ENCODE data around the gene PARVG. TPM values are rescaled to one million over a fixed set of nuclear protein-coding genes. Genes with fewer than 3 reads are reported as not detected.

The PARVG gene
- total and polyA plus RNA-seq, 3 experiments from 2014 or later, result 56.0 to 94.4 (median 57.4) TPM

GRCh38 chr22:44188316-44188715, 7.6 kb downstream of the PARVG start:
- Histone ChIP-seq H3K4me3 (ENCODE audit: low read length) (no peak overlapping the region), H3K9me3 (ENCODE audit: low read length) (no peaks in the 10 kb centered on the region), H3K27me3 (ENCODE audit: insufficient read depth, low read length, poor library complexity, severe bottlenecking) (no peaks in the 10 kb centered on the region), H3K36me3 (ENCODE audit: insufficient read depth, low read length) (peaks cover 17% of the 10 kb centered on the region), H3K4me1 (ENCODE audit: insufficient read depth, low read length) (peaks cover 28% of the 10 kb centered on the region), H3K27ac (ENCODE audit: low read depth, low read length) (no peak overlapping the region)
- peaks cover 0 to 41% (median 4%) of the 10 kb centered on the region in 3 donors for H3K36me3 Mint-ChIP-seq
- no peak for DNase-seq
- H3K4me3 Mint-ChIP-seq, result no peak overlapping the region
- peaks cover 19 to 50% (median 21%) of the 10 kb centered on the region in 3 donors for H3K4me1 Mint-ChIP-seq
- H3K27me3 Mint-ChIP-seq, result no peaks in the 10 kb centered on the region
- ChIA-PET POLR2A (no interaction called here), CTCF (no interaction called here)
- peak overlapping the region in 1 of 8 donors; percentile 12 for H3K27ac Mint-ChIP-seq
- no peaks in the 10 kb centered on the region for H3K9me3 Mint-ChIP-seq

- CTCF ChIA-PET, result no interaction called here
- no peaks in the 10 kb centered on the region for H3K9me3 ChIP-seq (ENCODE audit: low read length)
- no peaks in the 10 kb centered on the region for H3K9me3 Mint-ChIP-seq
- no peaks in the 10 kb centered on the region for H3K27me3 Mint-ChIP-seq
- H3K27me3 ChIP-seq (ENCODE audit: insufficient read depth, low read length, poor library complexity, severe bottlenecking), result no peaks in the 10 kb centered on the region
- peaks cover 29% of the 10 kb centered on the region for H3K4me1 ChIP-seq (ENCODE audit: insufficient read depth, low read length)
- no peak for DNase-seq
- H3K36me3 Mint-ChIP-seq, result peaks cover 0 to 42% (median 7%) of the 10 kb centered on the region in 3 donors
- peak overlapping the region in 2 of 8 donors; percentile 29 to 36 for H3K27ac Mint-ChIP-seq
- H3K4me3 Mint-ChIP-seq, result no peak overlapping the region
- no peak overlapping the region for H3K4me3 ChIP-seq (ENCODE audit: low read length)
- H3K27ac ChIP-seq (ENCODE audit: low read depth, low read length), result no peak overlapping the region
- H3K36me3 ChIP-seq (ENCODE audit: insufficient read depth, low read length), result peaks cover 11% of the 10 kb centered on the region
- POLR2A ChIA-PET, result no interaction called here
- H3K4me1 Mint-ChIP-seq, result peaks cover 24 to 50% (median 25%) of the 10 kb centered on the region in 3 donors
These were observed 8.4 kb downstream of the PARVG start for GRCh38 chr22:44188986-44189630.

- H3K27me3 ChIP-seq (ENCODE audit: insufficient read depth, low read length, poor library complexity, severe bottlenecking), result no peaks in the 10 kb centered on the region
- H3K4me1 ChIP-seq (ENCODE audit: insufficient read depth, low read length), result peaks cover 35% of the 10 kb centered on the region
- Mint-ChIP-seq H3K4me3 (no peak overlapping the region), H3K9me3 (no peaks in the 10 kb centered on the region), H3K27me3 (no peaks in the 10 kb centered on the region), H3K36me3 (peaks cover 6 to 44% (median 13%) of the 10 kb centered on the region in 3 donors), H3K27ac (peak overlapping the region in 2 of 8 donors; percentile 43 to 51), H3K4me1 (peaks cover 27 to 49% (median 30%) of the 10 kb centered on the region in 3 donors)
- no peak overlapping the region for H3K27ac ChIP-seq (ENCODE audit: low read depth, low read length)
- peak in 1 of 5 donors; percentile 41 for DNase-seq
- no peak overlapping the region for H3K4me3 ChIP-seq (ENCODE audit: low read length)
- ChIA-PET POLR2A (interaction anchor here (1.3 kb wide), 1 partner anchor 9 kb away, joined by 3 read pairs; no protein-coding TSS in a partner anchor), CTCF (no interaction called here)
- no peaks in the 10 kb centered on the region for H3K9me3 ChIP-seq (ENCODE audit: low read length)
- peaks cover 5% of the 10 kb centered on the region for H3K36me3 ChIP-seq (ENCODE audit: insufficient read depth, low read length)
These were observed 9.8 kb downstream of the PARVG start for GRCh38 chr22:44190381-44190976.

GRCh38 chr22:44191036-44191454, 10.3 kb downstream of the PARVG start:
- Histone ChIP-seq H3K36me3 (ENCODE audit: insufficient read depth, low read length) (peaks cover 5% of the 10 kb centered on the region), H3K27me3 (ENCODE audit: insufficient read depth, low read length, poor library complexity, severe bottlenecking) (no peaks in the 10 kb centered on the region), H3K9me3 (ENCODE audit: low read length) (no peaks in the 10 kb centered on the region), H3K27ac (ENCODE audit: low read depth, low read length) (no peak overlapping the region), H3K4me3 (ENCODE audit: low read length) (no peak overlapping the region), H3K4me1 (ENCODE audit: insufficient read depth, low read length) (peaks cover 35% of the 10 kb centered on the region)
- Mint-ChIP-seq H3K4me3 (no peak overlapping the region), H3K27ac (peak overlapping the region in 1 of 8 donors; percentile 70), H3K27me3 (no peaks in the 10 kb centered on the region), H3K4me1 (peaks cover 27 to 48% (median 30%) of the 10 kb centered on the region in 3 donors), H3K9me3 (no peaks in the 10 kb centered on the region), H3K36me3 (peaks cover 6 to 41% (median 13%) of the 10 kb centered on the region in 3 donors)
- ChIA-PET POLR2A (no interaction called here), CTCF (interaction anchor here (0.7 kb wide), 1 partner anchor 37 kb away, joined by 3 read pairs; no protein-coding TSS in a partner anchor)
- peak in 1 of 5 donors; percentile 47 for DNase-seq

GRCh38 chr22:44192098-44192815, 11.5 kb downstream of the PARVG start:
- DNase-seq, result peak in 4 of 5 donors; percentile 21 to 60 (median 44)
- Mint-ChIP-seq H3K4me3 (no peak overlapping the region), H3K4me1 (peaks cover 27 to 45% (median 30%) of the 10 kb centered on the region in 3 donors), H3K9me3 (no peaks in the 10 kb centered on the region), H3K27ac (peak overlapping the region in 3 of 8 donors; percentile 26 to 84 (median 38)), H3K36me3 (peaks cover 6 to 42% (median 11%) of the 10 kb centered on the region in 3 donors), H3K27me3 (no peaks in the 10 kb centered on the region)
- Histone ChIP-seq H3K36me3 (ENCODE audit: insufficient read depth, low read length) (no peaks in the 10 kb centered on the region), H3K27me3 (ENCODE audit: insufficient read depth, low read length, poor library complexity, severe bottlenecking) (no peaks in the 10 kb centered on the region), H3K4me1 (ENCODE audit: insufficient read depth, low read length) (peaks cover 35% of the 10 kb centered on the region), H3K27ac (ENCODE audit: low read depth, low read length) (no peak overlapping the region), H3K9me3 (ENCODE audit: low read length) (no peaks in the 10 kb centered on the region), H3K4me3 (ENCODE audit: low read length) (no peak overlapping the region)
- ChIA-PET POLR2A (no interaction called here), CTCF (no interaction called here)

GRCh38 chr22:44192816-44193534, 12.2 kb downstream of the PARVG start:
- H3K4me3 ChIP-seq (ENCODE audit: low read length), result peak overlapping the region; percentile 24
- DNase-seq, result no peak
- H3K36me3 ChIP-seq (ENCODE audit: insufficient read depth, low read length), result peaks cover 3% of the 10 kb centered on the region
- ChIA-PET CTCF (no interaction called here), POLR2A (no interaction called here)
- no peaks in the 10 kb centered on the region for H3K27me3 ChIP-seq (ENCODE audit: insufficient read depth, low read length, poor library complexity, severe bottlenecking)
- Mint-ChIP-seq H3K4me1 (peaks cover 27 to 47% (median 29%) of the 10 kb centered on the region in 3 donors), H3K27ac (peak overlapping the region in 7 of 8 donors; percentile 30 to 89 (median 53)), H3K9me3 (no peaks in the 10 kb centered on the region), H3K36me3 (peaks cover 9 to 48% (median 12%) of the 10 kb centered on the region in 3 donors), H3K4me3 (peak overlapping the region in 6 of 7 donors; percentile 16 to 58 (median 36)), H3K27me3 (no peaks in the 10 kb centered on the region)
- H3K4me1 ChIP-seq (ENCODE audit: insufficient read depth, low read length), result peaks cover 35% of the 10 kb centered on the region
- H3K27ac ChIP-seq (ENCODE audit: low read depth, low read length), result no peak overlapping the region
- no peaks in the 10 kb centered on the region for H3K9me3 ChIP-seq (ENCODE audit: low read length)

- H3K27ac ChIP-seq (ENCODE audit: low read depth, low read length), result no peak overlapping the region
These were observed 12.8 kb downstream of the PARVG start for GRCh38 chr22:44193535-44193891.

More at GRCh38 chr22:44193535-44193891, 12.8 kb downstream of the PARVG start:
- peak in 1 of 5 donors; percentile 17 for DNase-seq
- no peaks in the 10 kb centered on the region for H3K27me3 Mint-ChIP-seq
- H3K4me3 Mint-ChIP-seq, result peak overlapping the region in 6 of 7 donors; percentile 9 to 58 (median 29)
- H3K27ac Mint-ChIP-seq, result peak overlapping the region; percentile 1 to 84 (median 36)
- H3K9me3 Mint-ChIP-seq, result no peaks in the 10 kb centered on the region
- peaks cover 27 to 49% (median 29%) of the 10 kb centered on the region in 3 donors for H3K4me1 Mint-ChIP-seq
- no peaks in the 10 kb centered on the region for H3K9me3 ChIP-seq (ENCODE audit: low read length)
- H3K27me3 ChIP-seq (ENCODE audit: insufficient read depth, low read length, poor library complexity, severe bottlenecking), result no peaks in the 10 kb centered on the region
- H3K4me1 ChIP-seq (ENCODE audit: insufficient read depth, low read length), result peaks cover 35% of the 10 kb centered on the region
- CTCF ChIA-PET, result no interaction called here
- POLR2A ChIA-PET, result no interaction called here
- peaks cover 12 to 52% (median 15%) of the 10 kb centered on the region in 3 donors for H3K36me3 Mint-ChIP-seq
- H3K36me3 ChIP-seq (ENCODE audit: insufficient read depth, low read length), result peaks cover 8% of the 10 kb centered on the region
- peak overlapping the region; percentile 24 for H3K4me3 ChIP-seq (ENCODE audit: low read length)

All from CD8-positive, alpha-beta memory T cell (primary cell).